MG63 (cell line): Measurements from ENCODE around the gene SPSB1. TPM values are rescaled to one million over a fixed set of nuclear protein-coding genes. Genes with fewer than 3 reads are reported as not detected.

Source experiments
- DNase-seq: peaks from one replicate; pipeline ENCODE4 v3.0.0-alpha.2; 2020
- H3K27me3 ChIP-seq: fragments of 250-450 bp; sonication (Bioruptor Pico); 2 replicates; pipeline ENCODE4 v1.5.1; 2020; ENCODE audit warnings: mild to moderate bottlenecking, moderate library complexity
- H3K36me3 ChIP-seq: fragments of 250-450 bp; sonication (Bioruptor Pico); 2 replicates; pipeline ENCODE4 v1.5.1; 2020; ENCODE audit warnings: mild to moderate bottlenecking, moderate library complexity
- H3K4me3 ChIP-seq: fragments of 250-450 bp; sonication (Bioruptor Pico); 2 replicates; pipeline ENCODE4 v1.5.1; 2020; ENCODE audit warnings: mild to moderate bottlenecking, moderate library complexity
- H3K9me3 ChIP-seq: fragments of 250-450 bp; sonication (Bioruptor Pico); 2 replicates; pipeline ENCODE4 v1.5.1; 2020; ENCODE audit warnings: mild to moderate bottlenecking, moderate library complexity
- total RNA-seq: library from RNA; depleted of rRNA; stranded (reverse); fragments of >200 nt; shearing (Covaris generic); gene quantifications from 2 replicates; pipeline ENCODE4 v1.2.3, GENCODE V29; 2014; ENCODE audit warnings: low replicate concordance

Gene SPSB1
- total RNA-seq, 1 experiment from 2014 or later, result 11.4 TPM

- Histone ChIP-seq H3K4me3 (no peak overlapping the region), H3K9me3 (no peaks in the 10 kb centered on the region), H3K27me3 (no peaks in the 10 kb centered on the region), H3K36me3 (peaks cover 3% of the 10 kb centered on the region; the same call in 1 of the 2 replicates)
- DNase-seq, result no peak
Observed at GRCh38 chr1:9352377-9353134, 59.9 kb downstream of the SPSB1 start.

- no peak for DNase-seq
- no peaks in the 10 kb centered on the region for H3K27me3 ChIP-seq
- no peaks in the 10 kb centered on the region for H3K9me3 ChIP-seq
- no peak overlapping the region for H3K4me3 ChIP-seq
- H3K36me3 ChIP-seq, result peaks cover 3% of the 10 kb centered on the region; the same call in 1 of the 2 replicates
Observed at GRCh38 chr1:9355503-9355902, 62.8 kb downstream of the SPSB1 start.

- H3K4me3 ChIP-seq, result no peak overlapping the region
- H3K27me3 ChIP-seq, result no peaks in the 10 kb centered on the region
- peaks cover 3% of the 10 kb centered on the region; the same call in 1 of the 2 replicates for H3K36me3 ChIP-seq
Observed at GRCh38 chr1:9356021-9356420, 63.3 kb downstream of the SPSB1 start.

GRCh38 chr1:9356829-9357466, 64.3 kb downstream of the SPSB1 start:
- H3K27me3 ChIP-seq, result no peaks in the 10 kb centered on the region
- no peak for DNase-seq
- H3K4me3 ChIP-seq, result no peak overlapping the region
- H3K36me3 ChIP-seq, result peaks cover 3% of the 10 kb centered on the region; the same call in 1 of the 2 replicates
- no peaks in the 10 kb centered on the region for H3K9me3 ChIP-seq

More at GRCh38 chr1:9356021-9356420, 63.3 kb downstream of the SPSB1 start:
- no peak for DNase-seq
- no peaks in the 10 kb centered on the region for H3K9me3 ChIP-seq

- Histone ChIP-seq H3K36me3 (peaks cover 3% of the 10 kb centered on the region; the same call in 1 of the 2 replicates), H3K4me3 (no peak overlapping the region), H3K9me3 (no peaks in the 10 kb centered on the region), H3K27me3 (no peaks in the 10 kb centered on the region)
- no peak for DNase-seq
Observed at GRCh38 chr1:9357958-9358357, 65.3 kb downstream of the SPSB1 start.

- peaks cover 3% of the 10 kb centered on the region; the same call in 1 of the 2 replicates for H3K36me3 ChIP-seq
- no peak for DNase-seq
- H3K4me3 ChIP-seq, result no peak overlapping the region
- no peaks in the 10 kb centered on the region for H3K27me3 ChIP-seq
- no peaks in the 10 kb centered on the region for H3K9me3 ChIP-seq
Observed at GRCh38 chr1:9360371-9361064, 67.8 kb downstream of the SPSB1 start.

DNA sequence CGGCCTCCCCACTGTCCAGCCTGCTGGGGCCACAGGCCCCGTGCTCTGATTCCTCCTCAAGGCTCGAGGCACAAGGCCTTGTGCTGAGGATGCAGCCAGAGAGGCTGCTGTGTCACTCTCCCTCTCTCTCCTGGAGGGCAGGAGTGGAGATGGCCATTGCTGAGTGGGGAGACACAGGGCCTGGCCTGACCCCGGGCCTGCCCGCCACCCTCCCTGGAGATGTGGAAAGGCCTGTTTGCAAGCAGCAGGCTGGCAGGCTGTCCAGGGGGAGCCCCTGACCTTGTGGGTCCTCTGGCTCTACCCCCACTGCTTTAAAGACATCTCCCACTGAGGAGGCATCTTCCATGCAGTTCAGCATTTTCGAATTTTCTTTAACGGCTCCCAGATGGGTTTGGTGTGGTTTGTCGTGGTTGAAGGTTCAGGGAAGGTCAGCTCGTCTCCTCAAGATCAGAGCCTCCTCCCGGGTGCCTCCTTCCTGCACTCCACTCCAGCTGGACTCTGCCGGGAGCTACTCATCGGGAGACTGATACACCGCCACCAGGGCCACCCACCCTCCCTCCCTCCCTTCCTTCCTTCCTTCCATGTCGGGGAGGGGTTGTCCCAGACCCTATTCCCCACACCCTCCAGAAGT, 69.1 kb downstream of the SPSB1 start:
- Histone ChIP-seq H3K27me3 (no peaks in the 10 kb centered on the region), H3K36me3 (no peaks in the 10 kb centered on the region; the same call in 1 of the 2 replicates), H3K4me3 (no peak overlapping the region), H3K9me3 (no peaks in the 10 kb centered on the region)
- DNase-seq, result no peak

DNA sequence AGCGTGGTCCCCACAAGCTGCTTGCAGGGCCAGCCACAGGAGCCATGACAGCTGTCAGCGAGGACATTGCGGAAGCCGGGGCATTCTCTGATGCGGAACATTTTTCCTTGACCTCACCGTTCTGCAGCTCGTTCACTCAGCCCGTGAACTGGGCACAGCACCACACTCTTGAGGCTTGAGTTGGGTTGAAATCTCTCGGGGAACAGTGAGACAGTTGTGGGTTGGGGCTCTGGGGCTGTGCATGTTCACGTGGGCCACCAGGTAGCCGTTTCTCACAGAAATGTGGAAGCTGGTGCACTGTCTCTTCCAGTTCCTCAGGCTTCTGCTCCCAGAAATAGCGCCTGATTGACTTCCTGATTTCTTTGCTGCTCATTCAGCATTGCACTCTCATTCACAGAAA, 69.8 kb downstream of the SPSB1 start:
- Histone ChIP-seq H3K36me3 (no peaks in the 10 kb centered on the region; the same call in 1 of the 2 replicates), H3K27me3 (no peaks in the 10 kb centered on the region), H3K4me3 (no peak overlapping the region), H3K9me3 (no peaks in the 10 kb centered on the region)
- no peak for DNase-seq

GRCh38 chr1:9363061-9363471, 70.4 kb downstream of the SPSB1 start:
- no peaks in the 10 kb centered on the region for H3K9me3 ChIP-seq
- no peak for DNase-seq
- H3K27me3 ChIP-seq, result no peaks in the 10 kb centered on the region
- no peaks in the 10 kb centered on the region; the same call in 1 of the 2 replicates for H3K36me3 ChIP-seq
- no peak overlapping the region for H3K4me3 ChIP-seq

DNA sequence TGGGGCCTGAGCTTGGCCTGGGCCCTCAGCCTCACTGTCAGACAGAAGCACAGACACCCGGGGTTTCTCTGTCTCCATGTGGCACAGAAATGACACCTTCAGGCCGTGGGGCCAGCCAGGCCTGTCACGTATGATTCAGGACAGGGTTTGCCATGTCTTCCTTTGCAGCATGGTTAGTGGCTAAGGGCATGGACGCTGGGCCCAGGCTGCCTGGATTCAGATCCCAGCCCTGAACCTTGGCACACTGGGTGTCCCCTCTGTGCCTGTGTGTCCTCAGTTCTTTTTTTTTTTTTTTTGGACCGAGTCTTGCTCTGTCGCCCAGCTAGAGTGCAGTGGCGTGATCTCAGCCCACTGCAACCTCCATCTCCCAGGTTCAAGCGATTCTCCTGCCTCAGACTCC, 73.6 kb downstream of the SPSB1 start:
- Histone ChIP-seq H3K4me3 (no peak overlapping the region), H3K27me3 (no peaks in the 10 kb centered on the region), H3K9me3 (no peaks in the 10 kb centered on the region), H3K36me3 (peaks cover 3% of the 10 kb centered on the region; the same call in 1 of the 2 replicates)
- no peak for DNase-seq

- Histone ChIP-seq H3K9me3 (no peaks in the 10 kb centered on the region), H3K36me3 (peaks cover 3% of the 10 kb centered on the region; the same call in 1 of the 2 replicates), H3K27me3 (no peaks in the 10 kb centered on the region), H3K4me3 (no peak overlapping the region)
- DNase-seq, result no peak
Observed at GRCh38 chr1:9366943-9367780, 74.5 kb downstream of the SPSB1 start.

- Histone ChIP-seq H3K27me3 (no peaks in the 10 kb centered on the region), H3K36me3 (peaks cover 3% of the 10 kb centered on the region; the same call in 1 of the 2 replicates), H3K4me3 (no peak overlapping the region), H3K9me3 (no peaks in the 10 kb centered on the region)
- DNase-seq, result no peak
Observed at GRCh38 chr1:9367806-9368205, 75.1 kb downstream of the SPSB1 start.

- peaks cover 3% of the 10 kb centered on the region; the same call in 1 of the 2 replicates for H3K36me3 ChIP-seq
- H3K27me3 ChIP-seq, result no peaks in the 10 kb centered on the region
- no peak overlapping the region for H3K4me3 ChIP-seq
- H3K9me3 ChIP-seq, result no peaks in the 10 kb centered on the region
- no peak for DNase-seq
Observed at GRCh38 chr1:9368356-9368755, 75.7 kb downstream of the SPSB1 start.

DNA sequence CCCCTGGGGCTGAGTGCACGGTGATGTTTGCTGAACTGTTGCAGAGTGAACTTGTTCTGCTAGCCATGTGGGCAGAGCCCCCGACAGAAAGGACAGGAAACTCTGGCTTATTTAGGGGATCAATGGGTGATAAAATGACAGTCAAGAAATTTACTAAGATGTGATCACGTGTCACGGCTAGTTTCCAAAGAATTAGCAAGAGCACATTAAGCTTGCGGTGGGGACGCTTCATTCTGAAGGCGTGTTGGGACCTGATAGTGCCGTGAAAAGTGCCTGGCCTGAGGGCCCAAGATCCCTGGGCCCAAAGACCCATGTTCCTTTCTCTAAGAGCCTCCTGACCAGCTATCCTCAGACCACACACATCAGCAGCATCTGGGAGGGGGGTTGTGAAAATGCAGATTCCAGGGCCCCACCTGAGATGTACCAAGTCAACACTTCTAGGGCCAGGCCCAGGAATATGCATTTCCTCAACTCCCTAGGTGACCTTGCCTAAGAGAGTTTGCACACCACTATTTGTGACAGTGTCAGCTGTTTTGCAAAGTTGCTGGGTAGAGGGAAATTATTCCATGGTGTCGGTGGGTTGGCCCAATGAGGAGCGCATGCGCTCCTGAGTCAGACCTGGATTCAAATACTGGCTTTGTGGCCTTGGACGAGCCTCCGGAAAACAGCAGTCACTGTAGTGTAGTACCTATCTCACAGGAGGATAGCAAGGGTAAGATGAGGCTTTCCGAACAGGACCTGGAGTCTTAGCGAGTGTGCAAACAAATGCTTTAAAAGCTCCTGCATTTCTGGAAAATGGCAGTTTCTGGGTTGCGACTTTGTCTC, 77.5 kb downstream of the SPSB1 start:
- DNase-seq, result no peak
- Histone ChIP-seq H3K9me3 (no peaks in the 10 kb centered on the region), H3K27me3 (no peaks in the 10 kb centered on the region), H3K4me3 (no peak overlapping the region), H3K36me3 (peaks cover 3% of the 10 kb centered on the region; the same call in 1 of the 2 replicates)

GRCh38 chr1:9371391-9371935, 78.8 kb downstream of the SPSB1 start:
- peaks cover 3% of the 10 kb centered on the region; the same call in 1 of the 2 replicates for H3K36me3 ChIP-seq
- H3K4me3 ChIP-seq, result no peak overlapping the region
- H3K9me3 ChIP-seq, result no peaks in the 10 kb centered on the region
- no peaks in the 10 kb centered on the region for H3K27me3 ChIP-seq
- no peak for DNase-seq
